Activated T-cell treated with anti-CD3 and anti-CD28 coated beads, Interleukin-2, amount 50 U/mL, for 72 hours (primary cell): ENCODE results near the gene TIA1. TPM values are rescaled to one million over a fixed set of nuclear protein-coding genes. Genes with fewer than 3 reads are reported as not detected.
A peak's percentile ranks its signal among the peaks of the same experiment; 100 is the strongest.
"Not testable (repeated sequence)": the region's sequence is repeated elsewhere in the genome, so short reads cannot be mapped to it uniquely, and the experiment has no call there.

Source experiments
- ATAC-seq, 2 donors: fragments of 150-1000 bp; cut with Tn5 transposase; replicated peaks in 1 of 2; 2 replicates each; pipeline ENCODE4 v1.10.0; 2021; ENCODE audit warnings: moderate library complexity in 2 of 2, mild to moderate bottlenecking in 1 of 2
- DNase-seq, 2 donors: peaks; one replicate each; pipeline ENCODE4 v3.0.0; 2021 to 2022; ENCODE audit warnings: mixed read lengths in 1 of 2
- H3K27ac Mint-ChIP-seq: one replicate; pipeline ENCODE4 v1.8.0; 2022; ENCODE audit warnings: mild to moderate bottlenecking, moderate library complexity, mixed read lengths
- H3K27me3 Mint-ChIP-seq: one replicate; pipeline ENCODE4 v1.8.0; 2022; ENCODE audit warnings: low read depth, mixed read lengths
- H3K36me3 Mint-ChIP-seq, 2 donors: one replicate each; pipeline ENCODE4 v1.8.0; 2022; ENCODE audit warnings: mixed read lengths in 2 of 2, mild to moderate bottlenecking in 1 of 2; ENCODE audit not compliant: insufficient read depth in 2 of 2
- H3K4me1 Mint-ChIP-seq: one replicate; pipeline ENCODE4 v1.8.0; 2022; ENCODE audit warnings: low read depth, mixed read lengths
- H3K4me3 Mint-ChIP-seq, 2 donors: one replicate each; pipeline ENCODE4 v1.8.0; 2022; ENCODE audit warnings: mild to moderate bottlenecking in 2 of 2, mixed read lengths in 2 of 2, moderate library complexity in 2 of 2
- H3K9me3 Mint-ChIP-seq, 2 donors: one replicate each; pipeline ENCODE4 v1.8.0; 2022; ENCODE audit warnings: mixed read lengths in 2 of 2
- total RNA-seq, 2 donors: library from RNA; stranded (reverse); gene quantifications; one replicate each; pipeline ENCODE4 v1.2.3, GENCODE V29; 2022

The TIA1 gene
- total RNA-seq, 2 donors from 2014 or later: 113 to 119 TPM

DNA sequence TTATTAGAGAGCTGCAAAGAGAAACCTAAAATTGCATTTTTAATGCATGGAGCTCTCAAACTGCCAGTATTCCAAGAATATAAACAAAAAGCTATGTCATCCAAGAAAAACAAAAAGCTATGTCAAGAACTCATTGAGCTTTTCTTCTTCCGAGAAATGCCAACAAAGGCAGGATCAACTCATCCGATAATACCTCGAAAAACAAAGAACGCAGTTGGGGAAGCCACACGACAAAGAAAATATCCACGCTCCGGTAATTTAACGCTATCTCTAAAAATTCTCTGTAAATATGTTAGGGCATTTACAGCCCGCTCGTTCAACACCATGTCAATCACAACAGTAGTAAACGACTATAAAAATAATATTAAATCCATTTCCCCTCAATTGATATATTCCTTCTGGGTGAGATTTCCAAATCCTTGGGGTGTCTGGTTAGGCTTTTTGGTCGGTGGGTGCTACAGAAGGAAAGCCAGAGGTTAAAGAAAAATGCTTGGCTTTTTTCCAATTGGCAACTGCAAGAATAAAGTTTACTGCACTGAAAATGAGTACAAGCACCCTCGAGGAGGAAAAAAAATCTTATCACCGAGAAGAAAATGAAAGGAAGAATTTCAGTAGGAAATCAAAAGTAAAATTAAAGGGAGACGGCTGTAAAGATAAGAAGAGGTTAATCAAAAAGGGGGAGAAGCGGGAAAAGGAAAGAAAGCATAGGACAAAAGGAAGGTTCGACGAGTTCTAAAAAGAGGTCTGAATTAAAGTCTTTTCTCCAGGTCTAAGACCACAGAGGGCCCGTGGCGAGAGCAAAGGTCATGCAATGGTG is 856 bp downstream of the TIA1 start:
- H3K27ac Mint-ChIP-seq: peak overlapping the region; percentile 100
- H3K36me3 Mint-ChIP-seq: peaks cover 7 to 12% of the 10 kb centered on the region in 2 donors
- no peaks in the 10 kb centered on the region for H3K9me3 Mint-ChIP-seq
- H3K27me3 Mint-ChIP-seq: no peaks in the 10 kb centered on the region
- H3K4me1 Mint-ChIP-seq: peaks cover 44% of the 10 kb centered on the region
- H3K4me3 Mint-ChIP-seq: peak overlapping the region; percentile 95 to 99
- no peak for ATAC-seq
- no peak for DNase-seq

DNA sequence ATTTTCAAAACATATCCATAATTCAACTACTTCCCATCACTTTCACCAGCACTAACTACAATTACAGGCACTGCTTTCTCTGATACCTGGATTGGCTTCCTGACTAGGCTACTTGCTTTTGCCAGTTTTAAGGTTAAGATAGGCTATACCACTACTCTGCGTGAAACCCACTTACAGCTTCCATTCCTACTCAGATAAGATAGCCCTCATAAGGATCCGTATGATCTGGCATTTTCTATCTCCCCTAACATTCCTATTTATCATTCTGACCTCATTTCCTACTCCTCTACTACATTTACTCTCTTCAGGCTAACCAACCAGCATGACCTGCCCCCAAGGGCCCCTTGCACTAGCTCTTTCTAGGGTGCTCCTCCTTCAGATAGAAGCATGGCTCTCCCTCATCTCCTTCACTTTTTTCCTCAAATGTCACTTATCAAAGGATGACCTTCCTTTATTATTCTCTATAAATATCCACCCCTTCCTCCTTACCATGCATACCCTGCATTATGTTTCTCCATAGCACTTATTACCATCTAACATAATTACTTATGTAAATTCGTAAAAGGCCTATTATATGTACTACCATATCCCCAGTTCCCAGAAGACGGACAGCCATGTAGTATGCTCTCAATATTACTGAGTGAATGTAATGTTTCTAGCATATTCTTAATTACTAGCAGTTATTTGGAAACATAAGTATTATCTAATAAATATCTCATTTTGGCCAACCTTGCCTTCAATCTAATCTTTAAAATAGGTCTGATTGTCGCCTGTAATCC is 4.4 kb downstream of the TIA1 start:
- peaks cover 7 to 22% of the 10 kb centered on the region in 2 donors for H3K36me3 Mint-ChIP-seq
- no peak for ATAC-seq
- H3K4me1 Mint-ChIP-seq: peaks cover 60% of the 10 kb centered on the region
- H3K27ac Mint-ChIP-seq: peak overlapping the region; percentile 0
- no peak for DNase-seq
- H3K27me3 Mint-ChIP-seq: no peaks in the 10 kb centered on the region
- no peaks in the 10 kb centered on the region for H3K9me3 Mint-ChIP-seq
- peak overlapping the region; percentile 3 to 52 for H3K4me3 Mint-ChIP-seq

DNA sequence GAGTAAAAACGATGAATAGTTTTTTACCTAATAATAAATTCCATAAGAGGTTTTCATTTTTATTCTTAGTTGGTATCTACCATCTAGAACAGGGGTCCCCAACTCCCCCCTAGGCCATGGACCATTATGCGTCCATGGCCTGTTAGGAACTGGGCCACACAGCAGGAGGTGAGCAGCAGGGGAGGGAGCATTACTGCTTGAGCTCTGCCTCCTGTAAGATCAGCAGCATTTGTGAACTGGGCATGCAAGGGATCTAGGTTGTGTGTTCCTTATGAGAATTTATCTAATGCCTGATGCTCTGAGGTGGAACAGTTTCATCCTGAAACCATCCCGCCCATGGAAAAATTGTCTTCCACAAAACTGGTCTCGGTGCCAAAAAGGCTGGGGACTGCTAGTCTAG is 5.9 kb downstream of the TIA1 start:
- ATAC-seq (no peak), DNase-seq (no peak)
- peaks cover 55% of the 10 kb centered on the region for H3K4me1 Mint-ChIP-seq

DNA sequence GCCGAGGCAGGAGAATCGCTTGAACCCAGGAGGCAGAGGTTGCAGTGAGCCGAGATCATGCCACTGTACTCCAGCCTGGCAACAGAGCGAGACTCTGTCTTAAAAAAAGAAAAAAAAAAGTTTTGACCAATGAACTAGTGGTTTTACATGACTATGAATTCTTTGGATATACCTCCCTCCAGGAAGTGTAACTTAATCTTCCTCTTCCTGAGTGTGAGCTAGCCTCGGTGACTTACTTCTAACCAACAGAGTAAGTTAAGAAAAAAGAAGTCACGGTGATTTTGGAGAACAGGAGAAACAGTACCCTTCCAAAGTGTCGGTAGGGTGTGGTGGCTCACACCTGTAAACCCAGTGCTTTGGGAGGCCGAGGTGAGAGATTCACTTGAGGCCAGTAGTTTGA is 7.1 kb downstream of the TIA1 start:
- DNase-seq (no peak), ATAC-seq (no peak)
- H3K4me1 Mint-ChIP-seq: peaks cover 51% of the 10 kb centered on the region
- no peaks in the 10 kb centered on the region for H3K9me3 Mint-ChIP-seq
- no peak overlapping the region for H3K4me3 Mint-ChIP-seq
- H3K27me3 Mint-ChIP-seq: no peaks in the 10 kb centered on the region
- H3K27ac Mint-ChIP-seq: peak overlapping the region; percentile 70
- H3K36me3 Mint-ChIP-seq: peaks cover 1 to 10% of the 10 kb centered on the region in 2 donors

More for the DNA sequence above, 5.9 kb downstream of the TIA1 start:
- Mint-ChIP-seq H3K27me3 (no peaks in the 10 kb centered on the region), H3K4me3 (no peak overlapping the region), H3K9me3 (no peaks in the 10 kb centered on the region), H3K27ac (no peak overlapping the region), H3K36me3 (peaks cover 2 to 16% of the 10 kb centered on the region in 2 donors)

DNA sequence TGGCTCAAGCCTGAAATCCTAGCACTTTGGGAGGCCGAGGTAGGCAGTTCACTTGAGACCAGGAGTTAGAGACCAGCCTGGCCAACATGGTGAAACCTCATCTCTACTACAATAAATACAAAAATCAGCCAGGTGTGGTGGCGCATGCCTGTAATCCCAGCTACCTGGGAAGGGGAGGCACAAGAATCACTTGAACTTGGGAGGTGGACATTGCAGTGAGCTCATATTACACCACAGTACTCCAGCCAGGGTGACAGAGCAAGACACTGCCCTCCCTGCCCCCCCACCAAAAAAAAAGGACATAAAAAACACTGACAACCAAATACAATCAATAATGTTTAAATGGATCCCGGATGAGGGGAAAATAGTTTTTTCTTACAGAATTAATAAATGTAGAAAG is 7.8 kb downstream of the TIA1 start:
- Mint-ChIP-seq H3K27ac (no peak overlapping the region), H3K9me3 (no peaks in the 10 kb centered on the region), H3K36me3 (peaks cover 0 to 10% of the 10 kb centered on the region in 2 donors), H3K4me1 (peaks cover 45% of the 10 kb centered on the region), H3K27me3 (no peaks in the 10 kb centered on the region), H3K4me3 (no peak overlapping the region)
- DNase-seq (no peak), ATAC-seq (no peak)

DNA sequence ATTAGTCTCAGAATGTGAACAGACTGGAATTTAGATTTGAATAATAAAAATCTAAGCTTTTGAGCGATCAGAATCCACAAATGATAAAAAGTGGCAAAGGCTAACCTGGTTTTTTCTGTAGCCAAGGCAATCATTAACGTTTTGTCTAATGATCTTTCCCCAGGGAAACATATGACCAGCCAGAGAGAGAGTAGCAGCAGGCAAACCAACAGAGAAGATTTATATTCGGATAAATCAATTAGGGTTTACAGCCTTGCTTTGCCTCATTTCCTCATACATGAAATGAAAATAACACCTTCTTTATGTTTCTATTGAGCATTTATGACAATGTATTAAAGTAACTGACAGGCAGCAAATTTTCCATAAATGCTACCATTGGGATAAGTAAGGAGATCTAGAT is 14.5 kb downstream of the TIA1 start:
- H3K27ac Mint-ChIP-seq: peak overlapping the region; percentile 33
- H3K9me3 Mint-ChIP-seq: no peaks in the 10 kb centered on the region
- H3K27me3 Mint-ChIP-seq: no peaks in the 10 kb centered on the region
- peaks cover 2 to 22% of the 10 kb centered on the region in 2 donors for H3K36me3 Mint-ChIP-seq
- no peak overlapping the region for H3K4me3 Mint-ChIP-seq
- ATAC-seq (no peak), DNase-seq (no peak)
- H3K4me1 Mint-ChIP-seq: no peaks in the 10 kb centered on the region

DNA sequence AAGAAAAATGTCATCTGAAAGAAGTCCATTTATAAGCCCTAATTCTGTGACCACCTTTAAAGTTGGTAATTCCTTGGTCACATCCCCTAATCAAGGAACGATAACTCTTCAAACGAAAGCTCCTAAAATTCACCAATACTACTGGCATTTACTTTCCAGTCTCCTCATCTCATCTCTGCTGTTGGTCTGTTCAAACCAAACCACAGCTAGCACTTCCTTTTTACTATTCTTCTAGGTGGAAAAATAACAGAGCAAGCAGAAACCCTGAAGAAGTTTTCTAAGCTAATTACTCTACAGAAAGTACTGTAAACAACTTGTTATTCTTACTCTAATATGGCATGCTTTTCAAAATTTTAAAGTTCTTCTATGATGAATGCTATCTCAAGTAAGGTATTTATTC is 21.6 kb downstream of the TIA1 start:
- ATAC-seq: no peak
- no peak for DNase-seq
- H3K4me3 Mint-ChIP-seq: no peak overlapping the region
- peak overlapping the region; percentile 88 for H3K27ac Mint-ChIP-seq
- H3K36me3 Mint-ChIP-seq: peaks cover 11 to 34% of the 10 kb centered on the region in 2 donors
- H3K4me1 Mint-ChIP-seq: peaks cover 4% of the 10 kb centered on the region
- no peaks in the 10 kb centered on the region for H3K9me3 Mint-ChIP-seq
- H3K27me3 Mint-ChIP-seq: no peaks in the 10 kb centered on the region

DNA sequence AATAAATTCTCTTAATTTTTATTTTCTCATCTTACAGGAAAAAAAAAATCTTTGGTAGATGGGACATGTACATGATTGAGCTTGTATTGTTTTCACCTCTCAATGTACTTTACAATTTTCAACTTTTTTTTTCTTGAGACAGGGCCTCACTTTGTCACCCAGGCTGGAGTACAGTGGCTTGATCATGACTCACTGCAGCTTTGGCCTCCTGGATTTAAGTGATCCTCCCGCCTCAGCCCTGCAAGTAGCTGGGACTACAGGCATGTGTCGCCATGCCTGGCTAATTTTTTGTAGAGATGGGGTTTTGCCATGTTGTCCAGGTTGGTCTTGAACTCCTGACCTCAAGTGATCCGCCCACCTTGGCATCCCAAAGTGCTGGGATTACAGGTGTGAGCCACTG is 25.1 kb downstream of the TIA1 start:
- H3K4me3 Mint-ChIP-seq, H3K27me3 Mint-ChIP-seq, H3K9me3 Mint-ChIP-seq, DNase-seq, H3K27ac Mint-ChIP-seq, ATAC-seq: not testable (repeated sequence)
- H3K4me1 Mint-ChIP-seq: peaks cover 15% of the 10 kb centered on the region
- peaks cover 17 to 27% of the 10 kb centered on the region in 2 donors for H3K36me3 Mint-ChIP-seq

DNA sequence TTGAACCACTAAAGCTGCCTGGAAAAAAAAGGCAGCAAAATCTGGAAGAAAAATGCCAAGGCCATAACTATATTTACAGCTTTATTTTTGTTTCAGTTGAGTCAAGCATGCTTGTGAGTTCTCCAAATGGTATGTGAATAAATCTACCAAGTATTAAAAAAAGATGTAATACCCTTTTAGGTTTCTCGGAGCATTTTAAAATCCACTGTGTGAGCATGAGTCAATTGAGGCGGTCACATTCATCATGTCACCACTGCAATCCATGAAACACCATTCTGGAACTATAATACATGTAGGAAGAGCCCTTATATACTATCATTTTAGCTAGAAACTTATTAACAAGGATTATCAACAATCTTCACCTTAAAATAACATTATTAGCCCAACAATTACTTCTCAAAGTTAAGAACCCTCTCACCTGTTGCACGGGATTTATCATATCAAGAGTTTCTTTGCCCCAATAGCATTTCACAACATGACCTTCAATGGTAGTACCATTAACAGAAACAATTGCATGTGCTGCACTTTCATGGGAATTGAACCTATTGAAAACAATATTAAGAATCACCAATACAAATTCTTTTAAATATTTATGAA is 33.4 kb downstream of the TIA1 start:
- ATAC-seq: no peak
- H3K4me3 Mint-ChIP-seq: no peak overlapping the region
- DNase-seq: no peak
- peaks cover 3 to 17% of the 10 kb centered on the region in 2 donors for H3K36me3 Mint-ChIP-seq
- H3K27me3 Mint-ChIP-seq: no peaks in the 10 kb centered on the region
- H3K9me3 Mint-ChIP-seq: no peaks in the 10 kb centered on the region
- H3K4me1 Mint-ChIP-seq: peaks cover 36% of the 10 kb centered on the region
- no peak overlapping the region for H3K27ac Mint-ChIP-seq

DNA sequence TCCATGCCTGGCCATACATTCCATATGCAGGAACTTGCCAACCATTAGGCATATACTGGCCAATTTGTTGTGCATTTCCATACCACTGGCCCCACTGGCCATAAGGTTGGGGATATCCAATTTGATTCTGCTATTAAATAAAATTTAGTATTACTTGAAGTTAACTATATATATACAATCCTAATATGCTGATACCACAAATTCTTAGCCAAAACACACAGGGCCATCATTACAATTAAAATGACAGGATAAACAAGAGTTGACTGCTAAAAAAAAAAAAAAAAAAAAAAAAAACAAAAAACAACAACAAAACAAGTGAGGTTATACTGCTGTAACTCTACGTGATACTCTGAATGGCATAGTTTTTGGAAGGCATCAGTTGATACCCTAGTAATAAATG is 34.1 kb downstream of the TIA1 start:
- Mint-ChIP-seq H3K36me3 (peaks cover 3 to 15% of the 10 kb centered on the region in 2 donors), H3K27me3 (no peaks in the 10 kb centered on the region), H3K9me3 (no peaks in the 10 kb centered on the region), H3K4me3 (no peak overlapping the region), H3K27ac (no peak overlapping the region), H3K4me1 (peaks cover 36% of the 10 kb centered on the region)
- no peak for DNase-seq
- no peak for ATAC-seq

DNA sequence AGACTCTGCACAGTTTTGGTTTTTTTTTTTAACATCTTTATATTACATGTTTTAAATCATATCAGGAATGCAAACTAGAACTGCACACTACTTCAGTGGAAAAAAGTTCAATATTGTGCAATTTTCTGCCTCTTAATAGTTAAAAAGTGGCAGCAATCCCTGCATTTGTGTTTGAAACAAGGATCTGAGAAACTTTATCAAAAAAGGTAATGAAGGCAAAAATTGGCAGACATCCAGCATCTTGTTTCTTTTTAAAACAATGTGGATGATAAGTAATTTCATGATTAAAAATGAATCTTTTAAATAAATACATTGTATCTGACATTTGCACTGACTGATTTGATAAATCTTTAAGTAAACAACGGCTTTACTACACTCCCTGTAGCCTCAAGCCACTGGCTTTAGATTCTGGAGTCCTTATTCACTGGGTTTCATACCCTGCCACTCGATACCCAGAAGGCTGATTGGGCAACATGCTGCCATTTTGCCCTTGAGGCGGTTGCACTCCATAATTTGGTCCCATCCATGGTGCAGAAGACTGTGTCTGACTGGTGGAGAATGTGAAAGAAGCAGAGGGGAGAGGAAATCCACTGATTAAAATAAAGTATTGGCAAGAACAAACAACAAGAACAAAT is 36.0 kb downstream of the TIA1 start:
- H3K36me3 Mint-ChIP-seq: peaks cover 2 to 9% of the 10 kb centered on the region in 2 donors
- DNase-seq: no peak
- H3K27ac Mint-ChIP-seq: peak overlapping the region; percentile 17
- no peak for ATAC-seq
- no peaks in the 10 kb centered on the region for H3K9me3 Mint-ChIP-seq
- peaks cover 19% of the 10 kb centered on the region for H3K4me1 Mint-ChIP-seq
- H3K27me3 Mint-ChIP-seq: no peaks in the 10 kb centered on the region
- no peak overlapping the region for H3K4me3 Mint-ChIP-seq

DNA sequence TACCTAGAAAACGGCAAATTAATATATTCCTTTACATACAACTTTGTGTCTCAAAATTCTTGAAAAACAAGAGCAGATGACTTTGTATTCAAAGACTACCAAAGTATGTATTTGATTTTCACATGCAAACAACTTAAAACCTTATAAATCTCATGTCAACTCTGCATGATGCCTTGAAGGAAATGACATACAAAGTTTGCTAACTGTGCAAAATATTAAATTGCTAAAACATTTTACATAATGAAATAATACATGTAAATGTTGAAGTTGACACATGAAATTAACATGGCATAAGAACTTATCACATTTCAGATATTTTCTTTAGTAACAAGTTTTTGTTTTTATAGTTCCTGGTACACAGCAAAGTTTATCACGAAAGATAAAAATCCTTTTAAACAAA is 36.8 kb downstream of the TIA1 start:
- Mint-ChIP-seq H3K36me3 (peaks cover 0 to 6% of the 10 kb centered on the region in 2 donors), H3K27me3 (no peaks in the 10 kb centered on the region)
- no peak for ATAC-seq

DNA sequence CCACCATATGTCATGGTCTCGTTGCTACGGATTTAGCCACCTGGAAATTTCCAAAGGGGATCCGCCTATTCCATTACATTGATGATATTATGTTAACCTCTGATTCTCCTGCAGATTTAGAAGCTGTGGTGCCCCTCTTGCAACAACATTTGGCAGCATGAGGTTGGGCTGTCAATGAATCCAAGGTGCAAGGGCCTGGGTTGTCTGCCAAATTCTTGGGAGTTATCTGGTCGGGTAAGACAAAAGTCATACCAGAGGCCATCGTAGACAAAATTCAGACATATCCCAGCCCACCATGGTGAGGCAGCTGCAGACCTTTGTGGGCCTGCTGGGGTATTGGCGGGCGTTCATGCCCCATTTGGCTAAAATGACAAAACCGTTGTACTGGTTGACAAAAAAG is 44.0 kb downstream of the TIA1 start:
- Mint-ChIP-seq H3K27me3 (no peaks in the 10 kb centered on the region), H3K4me1 (no peaks in the 10 kb centered on the region), H3K36me3 (no peaks in the 10 kb centered on the region), H3K4me3 (no peak overlapping the region), H3K9me3 (peaks cover 0 to 2% of the 10 kb centered on the region in 2 donors), H3K27ac (no peak overlapping the region)
- ATAC-seq (no peak), DNase-seq (no peak)

More for the DNA sequence above, 36.8 kb downstream of the TIA1 start:
- Mint-ChIP-seq H3K4me1 (peaks cover 19% of the 10 kb centered on the region), H3K9me3 (no peaks in the 10 kb centered on the region), H3K27ac (peak overlapping the region; percentile 79), H3K4me3 (no peak overlapping the region)
- DNase-seq: no peak
